ENCODE results near the gene CDH15.
"Not testable (repeated sequence)": the region's sequence is repeated elsewhere in the genome, so short reads cannot be mapped to it uniquely, and the experiment has no call there.

- not testable (repeated sequence) for TF ChIP-seq POLR2A, CTCF (IDR thresholded peaks at IDR 0.05)
Observed at GRCh38 chr16:89185887-89186592, 14.5 kb downstream of the CDH15 start.

Measured in Peyer's patch (tissue), 4 donors.